Fibroblast of the conjunctiva (primary cell): ENCODE data around the gene SPRED2.
A peak's percentile ranks its signal among the peaks of the same experiment; 100 is the strongest.

Experiments used
- DNase-seq: peaks from one replicate; pipeline ENCODE4 v3.0.0-alpha.2; 2010; ENCODE audit warnings: low read depth

The SPRED2 gene

DNA sequence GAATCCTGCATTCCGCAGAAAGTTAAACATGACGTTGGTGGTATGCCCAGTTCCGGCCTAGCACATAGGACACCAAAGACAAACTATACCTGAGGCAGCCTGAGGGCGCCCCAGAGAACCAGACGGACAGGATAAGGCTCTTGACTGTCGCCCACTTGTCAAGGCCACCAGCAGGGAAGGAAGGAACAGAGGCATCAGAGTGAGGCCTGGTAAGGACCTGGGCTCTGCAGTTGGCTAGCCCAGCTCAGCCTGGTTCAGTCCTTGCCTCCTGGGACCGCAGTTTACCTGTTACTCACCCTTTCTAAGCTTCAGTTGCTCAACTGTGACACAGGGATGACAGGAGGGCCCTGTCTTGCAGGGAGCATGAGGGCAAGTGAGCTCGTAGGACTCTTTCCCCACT is 122.7 kb downstream of the SPRED2 start:
- no peak for DNase-seq

DNA sequence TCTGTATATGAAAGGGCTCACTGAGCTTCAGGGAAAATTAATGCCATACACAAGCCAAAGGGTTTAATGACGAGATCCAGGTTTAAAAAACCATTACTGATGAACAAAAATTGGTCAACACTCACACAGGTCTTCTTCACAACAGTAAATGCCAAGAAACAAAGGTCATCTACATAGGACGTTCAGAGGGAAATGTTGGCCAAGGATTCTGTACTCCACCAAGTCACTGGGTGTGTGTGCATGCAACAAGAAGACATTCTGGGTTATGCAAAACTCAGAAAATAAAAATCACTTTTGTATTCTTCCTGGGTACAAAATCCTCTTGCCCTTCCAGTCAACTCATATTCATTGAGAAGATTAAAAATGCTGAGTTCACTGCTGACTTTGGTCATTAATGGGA is 126.5 kb downstream of the SPRED2 start:
- DNase-seq: no peak

DNA sequence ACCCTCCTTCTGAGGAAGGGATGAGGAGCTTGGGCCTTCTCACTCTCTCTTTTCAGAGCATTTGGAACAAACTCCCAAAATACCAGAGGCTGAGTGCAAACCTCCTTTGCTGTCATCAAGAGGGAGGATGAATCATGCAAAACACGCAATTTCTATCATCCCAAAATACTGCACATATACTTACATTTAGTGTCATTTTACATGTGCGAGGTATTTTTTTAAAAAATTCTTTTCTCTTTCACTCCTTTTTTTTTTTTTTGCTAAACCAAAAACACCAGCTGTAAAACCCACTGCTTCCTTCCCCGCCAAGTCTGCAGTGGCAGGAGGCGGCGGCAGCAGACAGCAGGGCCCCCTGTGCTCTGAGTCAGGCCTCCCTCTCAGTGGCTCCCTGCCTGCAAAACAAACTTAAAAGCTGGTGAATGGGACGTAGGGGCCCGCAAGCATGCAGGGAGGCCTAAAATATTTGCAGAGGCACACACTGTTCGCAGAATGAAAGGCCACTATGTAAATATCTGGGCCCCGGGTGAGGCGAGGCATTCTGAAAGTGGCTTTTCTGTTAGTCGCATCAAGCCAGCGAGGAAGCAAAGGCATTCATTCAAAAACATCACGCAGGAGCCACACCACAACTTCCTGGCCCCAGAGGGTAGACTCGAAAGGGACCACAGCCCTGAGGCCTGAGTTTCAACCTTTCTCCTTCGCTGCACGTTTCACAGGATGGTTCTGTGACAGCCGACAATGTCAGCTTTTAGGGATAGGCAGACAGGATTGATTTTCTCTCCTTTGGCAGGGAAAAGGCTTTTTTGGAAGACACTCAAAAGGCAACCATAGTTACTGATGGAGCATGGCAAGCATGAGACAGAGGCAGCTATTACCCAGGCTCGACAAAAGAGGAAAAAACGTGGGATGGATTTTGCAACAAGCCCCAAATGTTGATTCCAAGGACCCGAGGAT is 131.4 kb downstream of the SPRED2 start:
- no peak for DNase-seq

DNA sequence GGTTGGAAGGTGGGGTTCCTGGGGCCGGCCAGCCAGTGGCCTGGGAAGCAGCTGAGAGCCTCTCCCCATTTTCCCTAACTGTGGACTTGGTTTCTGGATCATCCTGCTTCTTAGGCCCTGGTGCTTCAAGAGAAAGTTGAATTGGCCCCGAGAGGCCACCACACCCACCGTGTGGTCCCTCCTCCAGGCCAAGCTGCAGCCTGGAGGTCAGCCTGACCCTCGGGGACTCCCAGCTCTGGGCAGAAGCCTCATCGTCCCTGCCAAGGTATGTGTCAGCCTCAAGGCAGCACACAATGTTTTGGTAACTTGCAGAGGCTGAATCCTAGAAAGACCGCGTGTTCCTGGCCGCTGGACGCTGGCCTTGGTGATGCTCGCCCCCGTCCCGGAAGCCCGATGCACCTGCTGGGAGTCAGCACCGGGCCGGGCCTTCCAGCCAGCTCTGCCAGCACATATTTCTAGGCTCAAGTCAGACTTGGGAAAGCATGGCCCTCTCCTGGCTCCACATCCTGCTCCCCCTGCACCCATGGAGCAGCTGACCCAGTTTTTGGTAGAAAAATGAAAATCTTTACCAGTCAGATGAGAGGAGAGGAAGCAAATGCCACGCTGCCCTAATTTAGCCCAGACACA is 132.2 kb downstream of the SPRED2 start:
- DNase-seq: peak; percentile 88

DNA sequence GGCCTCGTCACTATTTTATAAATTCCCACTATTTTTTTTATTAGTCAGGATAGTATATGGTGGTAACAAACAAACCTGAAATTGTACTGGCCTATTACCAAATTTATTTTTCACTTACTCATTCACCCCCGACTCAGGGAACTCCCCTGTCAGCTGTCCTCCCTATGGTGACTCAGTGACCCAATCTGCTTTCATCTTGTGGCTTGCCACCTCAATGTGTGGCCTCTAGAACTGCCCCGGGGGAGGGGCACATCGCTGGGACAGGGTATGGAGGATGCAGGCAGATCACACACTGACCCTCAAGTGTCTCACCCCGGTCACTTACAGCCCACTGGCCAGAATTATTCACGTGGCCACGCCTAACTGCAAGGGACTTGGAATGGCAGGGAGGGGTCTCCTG is 133.2 kb downstream of the SPRED2 start:
- DNase-seq: no peak

DNA sequence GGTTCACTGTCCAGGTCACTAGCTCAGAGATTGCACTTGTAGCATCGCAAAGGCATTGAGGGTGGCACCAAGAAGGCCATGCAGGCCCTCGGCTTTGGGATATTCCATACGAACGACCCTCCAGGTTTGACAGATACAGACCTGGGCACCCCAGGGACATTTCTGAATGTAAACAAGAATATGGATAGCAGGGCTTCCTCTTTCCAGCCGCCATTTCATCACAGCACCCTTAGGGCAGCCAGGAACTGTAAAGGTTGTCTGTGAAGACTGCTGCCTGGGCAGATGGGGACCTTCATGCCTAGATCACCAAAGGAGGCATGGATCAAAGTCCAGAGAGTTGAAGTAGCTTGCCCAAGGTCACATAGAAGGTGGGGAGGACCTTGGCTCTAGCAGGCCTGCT is 134.3 kb downstream of the SPRED2 start:
- no peak for DNase-seq

DNA sequence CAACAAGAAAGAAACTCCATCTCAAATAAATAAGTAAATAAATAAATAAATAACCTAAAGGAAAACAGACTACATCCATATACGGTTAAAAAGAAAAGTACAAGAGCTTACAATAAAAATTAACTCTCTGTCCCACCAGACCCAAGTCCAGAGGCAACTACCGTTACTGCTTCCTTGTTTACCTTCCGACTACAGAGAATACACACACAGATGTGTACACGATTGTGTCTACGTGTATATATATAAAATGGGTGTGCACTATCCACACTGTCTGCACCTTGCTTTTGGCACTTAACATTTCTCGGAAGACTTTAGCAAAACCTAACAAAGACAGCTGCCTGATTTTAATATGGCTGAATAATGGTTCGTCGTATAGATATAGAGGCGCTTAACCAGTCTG is 134.9 kb downstream of the SPRED2 start:
- no peak for DNase-seq

DNA sequence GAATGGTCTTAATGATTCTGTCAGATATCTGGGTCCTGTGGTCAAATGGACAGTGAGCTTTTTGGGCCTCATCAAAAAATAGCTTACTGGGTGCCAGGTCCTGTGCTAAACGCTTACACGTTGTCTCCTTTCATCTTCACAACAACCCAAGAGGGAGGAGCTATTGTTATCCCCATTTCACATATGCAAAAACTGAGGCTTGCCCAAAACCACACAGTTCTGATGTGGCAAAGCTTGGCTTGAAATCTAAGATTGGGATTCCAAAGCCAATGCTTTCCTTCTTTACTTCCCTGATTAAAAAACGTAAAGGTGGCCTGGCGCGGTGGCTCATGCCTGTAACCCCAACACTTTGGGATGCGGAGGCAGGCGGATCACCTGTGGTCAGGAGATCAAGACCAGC is 135.4 kb downstream of the SPRED2 start:
- DNase-seq: no peak

DNA sequence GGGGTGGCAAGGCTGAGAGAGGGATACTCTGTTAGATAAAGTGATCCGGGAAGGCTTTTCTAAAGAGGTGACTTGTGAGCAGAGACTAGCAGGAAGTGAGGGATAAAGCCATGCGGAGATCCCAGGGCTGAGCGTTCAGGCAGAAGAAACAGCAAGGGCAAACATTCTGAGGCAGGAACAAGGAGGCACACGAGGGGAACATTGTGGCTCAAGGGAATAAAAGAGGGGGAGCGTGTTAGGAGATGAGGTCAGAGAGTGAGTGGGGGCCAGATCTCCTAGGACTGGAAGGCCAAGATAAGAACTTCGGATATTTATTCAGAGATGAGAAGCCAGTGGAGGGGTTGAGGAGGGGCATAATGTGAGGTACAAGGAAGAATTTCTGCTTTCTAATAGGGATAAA is 137.7 kb downstream of the SPRED2 start:
- DNase-seq: no peak

DNA sequence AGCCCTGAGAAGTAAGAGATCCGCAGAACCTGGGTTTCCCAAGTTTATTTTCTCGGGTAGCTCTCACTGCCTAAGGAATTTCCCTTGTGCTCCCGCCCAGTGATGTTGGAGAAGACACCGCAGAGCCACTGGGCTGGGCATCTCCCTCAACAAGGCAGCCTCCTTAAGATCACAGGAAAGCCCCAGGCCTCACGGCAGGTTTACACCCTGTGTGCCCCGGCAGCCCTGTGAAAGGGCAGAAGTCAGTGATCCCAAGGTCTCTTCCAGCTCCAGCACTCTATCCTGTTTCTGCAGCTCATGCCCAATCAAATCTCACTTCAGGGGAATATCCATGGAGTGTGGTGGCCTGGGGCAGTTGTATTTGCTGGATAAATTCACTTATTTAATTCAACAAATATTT is 138.3 kb downstream of the SPRED2 start:
- DNase-seq: no peak

DNA sequence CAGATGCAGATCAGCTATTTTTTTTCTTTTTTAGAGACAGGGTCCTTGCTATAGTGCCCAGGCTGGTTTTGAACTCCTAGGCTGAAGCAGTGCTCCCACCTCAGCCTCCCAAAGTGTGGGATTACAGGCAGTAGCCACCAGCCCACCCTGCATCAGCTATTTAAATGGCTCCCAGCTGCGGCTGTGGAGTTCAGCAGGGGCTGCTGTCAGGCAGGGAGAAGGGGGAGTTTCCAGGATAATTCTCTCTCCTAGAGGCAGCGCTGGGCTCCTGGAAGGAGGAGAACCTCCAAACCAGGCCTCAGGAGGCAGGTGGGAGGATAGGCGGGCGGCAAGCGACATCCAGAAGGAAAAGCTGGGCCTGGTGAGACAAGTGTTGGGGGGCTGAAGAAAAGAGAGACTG is 139.0 kb downstream of the SPRED2 start:
- no peak for DNase-seq

DNA sequence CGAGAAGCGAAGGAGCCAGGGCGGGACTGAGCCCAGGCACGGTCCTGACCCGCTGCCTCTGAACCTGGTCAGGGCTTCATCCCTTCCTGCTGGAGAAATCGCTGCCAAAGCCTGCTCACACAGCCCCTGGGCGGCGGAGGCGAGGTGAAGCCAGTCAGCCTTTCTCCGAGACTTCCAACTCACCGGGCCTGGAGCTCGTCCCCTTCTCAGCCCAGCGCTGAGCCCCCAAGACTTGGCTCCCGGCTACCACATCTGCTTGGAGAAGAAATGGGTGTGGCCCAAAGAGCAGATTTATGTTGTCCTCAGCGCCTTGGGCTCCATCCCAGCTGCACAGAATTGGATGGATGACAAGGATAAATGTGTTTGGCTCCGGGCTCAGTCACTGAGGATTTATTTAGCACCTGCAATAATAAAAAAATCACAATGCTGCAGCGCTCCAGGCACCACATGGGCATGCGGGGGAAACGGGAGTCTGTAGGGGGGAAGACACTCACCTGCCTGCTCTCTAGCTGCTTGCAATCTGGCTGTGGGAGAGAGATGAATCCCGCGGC is 139.9 kb downstream of the SPRED2 start:
- no peak for DNase-seq

DNA sequence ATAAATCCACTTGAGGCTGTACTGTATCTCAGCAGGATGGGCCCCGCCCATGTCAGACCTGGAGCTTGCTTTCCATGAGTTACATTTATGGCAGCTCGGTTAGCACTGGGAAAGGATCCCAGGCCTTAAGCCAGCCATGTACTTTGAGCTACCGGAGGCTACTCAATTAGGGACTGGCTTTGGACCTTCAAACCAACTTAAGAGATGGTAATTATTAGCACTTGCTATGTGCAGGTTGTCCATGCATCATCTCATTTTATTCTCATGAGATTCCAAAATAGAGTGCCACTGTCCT is 140.3 kb downstream of the SPRED2 start:
- no peak for DNase-seq

DNA sequence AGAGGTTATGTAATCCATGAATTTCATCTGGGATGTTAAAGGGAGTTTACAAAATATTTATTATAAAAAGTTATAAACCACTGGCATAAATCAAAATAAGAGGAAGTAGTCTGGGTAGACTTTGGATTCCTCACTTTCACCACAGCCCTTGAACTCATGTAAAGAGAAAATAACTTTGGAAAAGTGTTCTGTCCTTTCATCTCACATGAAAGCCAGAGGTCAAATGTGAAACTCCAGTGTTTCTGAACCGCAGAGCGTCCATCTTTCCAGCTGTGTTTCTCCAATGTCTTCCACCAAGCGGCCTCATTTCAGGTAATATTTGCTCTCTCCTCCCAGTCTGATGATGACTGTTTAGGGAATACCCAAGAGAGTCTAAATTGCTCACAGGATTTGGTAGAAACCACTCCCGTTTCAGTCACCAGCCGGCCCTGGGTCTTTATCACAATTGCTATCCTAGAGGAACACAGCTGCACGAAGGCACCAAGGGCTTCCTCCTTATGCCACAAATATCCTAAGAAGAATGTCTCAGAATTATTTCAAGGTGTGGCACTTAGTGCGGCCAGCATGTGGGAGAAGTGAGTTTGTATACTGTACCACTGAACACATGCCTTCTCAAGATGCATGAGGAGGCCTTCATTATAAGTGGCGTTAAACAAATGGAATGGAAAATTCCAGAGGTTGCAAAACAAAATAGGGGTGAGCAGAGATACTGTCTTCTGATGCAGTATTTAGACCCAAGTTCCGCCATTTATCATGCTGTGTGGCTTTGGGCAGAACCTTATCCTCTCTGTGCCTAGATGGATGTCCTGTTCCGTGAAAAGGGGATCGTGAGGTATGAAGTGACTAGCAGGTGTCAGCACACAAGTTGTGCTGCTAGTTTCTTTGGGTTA is 140.9 kb downstream of the SPRED2 start:
- no peak for DNase-seq

DNA sequence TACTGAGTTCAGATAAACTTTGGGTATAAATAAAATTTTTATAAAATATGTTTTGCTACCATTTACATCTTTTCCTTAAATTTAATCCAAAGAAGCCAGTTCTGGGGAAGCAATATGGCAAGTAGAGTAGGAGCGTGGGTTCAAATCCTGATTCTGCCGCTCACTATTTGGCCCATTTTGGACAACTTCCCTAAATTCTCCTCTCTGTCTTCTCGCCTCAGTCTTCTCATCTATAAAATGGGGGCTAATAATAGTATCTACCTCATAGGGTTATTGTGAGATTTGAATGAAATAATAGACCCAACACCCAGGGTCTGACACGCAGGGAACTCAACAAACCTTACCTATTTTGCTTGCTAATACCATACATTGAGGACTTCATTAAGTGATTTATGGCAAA is 145.0 kb downstream of the SPRED2 start:
- DNase-seq: no peak

DNA sequence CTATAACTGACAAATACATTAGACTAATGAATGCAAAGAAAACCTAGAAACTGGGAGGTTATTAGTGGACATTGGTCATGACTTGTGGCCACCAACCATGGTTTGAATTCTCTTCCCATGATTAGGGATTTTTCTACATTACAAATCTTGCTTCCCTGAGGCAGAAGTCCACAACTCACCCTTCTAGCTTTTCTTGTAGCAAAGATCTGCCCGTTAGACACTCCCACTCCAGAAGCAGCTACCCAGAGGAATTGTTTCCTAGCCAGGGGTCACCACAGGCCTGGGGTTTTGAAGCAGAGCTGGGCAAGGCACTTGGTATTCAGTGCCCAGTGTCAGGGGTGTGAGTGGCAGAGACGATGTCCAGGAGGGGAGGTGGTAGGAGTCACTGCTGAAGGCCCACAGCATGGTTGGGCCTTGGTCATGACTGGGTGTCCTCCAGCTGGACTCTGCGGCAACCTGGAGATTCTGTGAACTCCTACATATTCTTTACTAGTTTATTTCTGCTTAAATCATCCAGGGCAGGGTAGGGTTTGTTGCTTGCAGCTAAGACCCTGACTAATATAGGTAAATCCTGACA is 149.8 kb downstream of the SPRED2 start:
- no peak for DNase-seq

DNA sequence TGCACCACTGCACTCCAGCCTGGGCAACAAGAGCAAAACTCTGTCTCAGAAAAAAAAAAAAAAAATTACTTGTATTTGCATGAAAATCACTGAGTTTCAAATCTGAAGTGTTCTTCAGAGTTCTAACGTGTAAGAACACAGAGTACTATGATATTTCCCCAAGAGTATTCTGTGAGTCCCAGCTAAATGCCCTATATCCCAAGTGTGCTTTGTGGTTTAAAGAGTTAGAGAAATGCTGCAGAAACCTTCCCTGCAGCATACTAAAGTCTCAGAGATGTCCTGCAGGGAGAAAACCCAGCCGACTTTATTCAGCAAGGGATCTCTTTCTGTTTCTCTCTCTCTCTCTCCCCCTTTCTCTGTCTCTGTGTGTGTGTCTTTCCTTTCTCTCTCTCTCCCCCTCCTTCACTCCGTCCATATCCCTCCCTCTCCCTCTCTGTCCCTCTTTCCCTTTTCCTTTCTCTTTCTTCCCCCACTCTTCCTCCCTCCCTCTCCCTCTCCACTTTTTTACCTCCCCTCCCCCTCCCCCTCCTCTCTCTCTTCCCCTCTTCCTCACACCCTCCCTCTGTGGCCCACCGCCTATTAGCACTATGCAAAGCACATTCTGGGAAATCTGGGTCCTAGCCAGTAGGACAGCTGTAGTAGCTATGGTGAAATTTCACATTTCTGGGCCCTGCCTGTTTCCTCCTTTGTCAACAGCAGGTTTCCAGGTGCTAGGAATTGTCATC is 150.6 kb downstream of the SPRED2 start:
- DNase-seq: no peak

DNA sequence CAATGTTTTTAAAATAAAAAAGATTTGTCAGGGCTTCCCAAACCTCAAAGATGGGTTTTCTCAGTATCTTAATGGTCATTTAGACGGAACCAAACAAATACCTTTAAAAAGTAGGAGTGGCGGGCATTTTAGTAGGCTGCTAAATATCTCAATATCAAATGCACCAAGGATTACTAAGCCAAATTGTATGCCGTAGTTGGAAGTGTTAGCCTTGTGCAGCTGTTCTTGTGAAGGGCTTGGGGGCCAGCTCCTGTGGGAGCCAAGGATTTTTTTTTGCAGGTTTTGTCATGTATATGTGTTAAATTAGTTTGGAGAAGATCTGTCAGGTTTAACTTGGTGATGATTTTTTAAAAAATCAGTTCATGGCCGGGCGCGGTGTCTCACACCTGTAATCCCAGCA is 152.6 kb downstream of the SPRED2 start:
- DNase-seq: no peak

DNA sequence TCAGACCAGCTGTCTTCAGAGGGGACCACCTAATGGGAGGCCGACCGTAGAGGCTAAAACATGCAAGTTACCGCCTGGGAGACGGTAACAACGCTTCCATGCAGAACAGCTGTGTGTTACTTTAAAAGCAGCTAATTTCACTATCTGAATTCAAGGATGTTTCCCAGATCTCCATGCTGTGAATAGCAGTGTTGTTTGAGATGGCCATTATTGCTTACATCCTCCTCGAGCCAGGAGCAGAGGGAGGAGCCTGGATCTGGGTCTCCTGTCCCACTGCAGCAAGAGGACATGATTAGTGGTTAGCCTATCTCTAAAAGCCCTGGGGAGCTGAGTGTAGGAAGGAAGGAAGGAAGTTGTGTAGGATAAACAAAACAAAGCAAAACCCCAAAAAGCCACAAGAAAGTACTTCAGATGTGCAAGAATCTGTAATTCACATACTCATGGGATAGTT is 153.8 kb downstream of the SPRED2 start:
- no peak for DNase-seq

DNA sequence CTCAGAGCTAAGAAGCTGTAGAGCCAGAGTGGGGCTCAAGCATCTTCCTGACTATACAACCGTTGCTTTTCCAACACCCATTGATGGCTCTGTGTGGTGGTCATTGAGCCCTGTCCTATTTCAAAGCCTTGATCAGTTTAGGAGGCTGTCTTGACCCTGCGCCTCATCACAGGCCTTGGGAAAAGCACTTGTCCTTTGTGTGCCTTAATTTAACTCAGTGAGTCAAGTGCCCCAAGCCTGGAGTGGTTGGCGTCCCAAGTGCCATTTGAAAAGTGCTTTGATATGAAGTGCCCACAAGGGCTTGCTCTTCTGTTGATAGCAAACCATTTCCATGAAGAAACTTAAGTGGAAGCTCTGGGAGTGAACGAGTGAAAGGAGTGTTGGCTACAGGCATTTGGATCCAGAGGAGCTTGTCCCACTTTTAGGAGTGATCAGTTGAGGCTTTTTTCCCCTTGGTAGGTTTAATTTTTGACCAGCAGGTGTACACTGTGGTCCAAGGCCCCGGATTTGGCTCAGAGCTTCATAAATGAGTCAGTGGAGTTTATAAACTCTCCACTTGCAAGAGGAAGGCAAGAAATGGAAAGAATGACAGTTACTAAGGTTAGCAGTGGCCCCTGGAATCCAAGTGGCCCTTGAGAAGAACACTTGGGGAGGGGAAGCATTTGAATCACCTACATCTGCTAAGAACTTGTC is 154.5 kb downstream of the SPRED2 start:
- DNase-seq: no peak

DNA sequence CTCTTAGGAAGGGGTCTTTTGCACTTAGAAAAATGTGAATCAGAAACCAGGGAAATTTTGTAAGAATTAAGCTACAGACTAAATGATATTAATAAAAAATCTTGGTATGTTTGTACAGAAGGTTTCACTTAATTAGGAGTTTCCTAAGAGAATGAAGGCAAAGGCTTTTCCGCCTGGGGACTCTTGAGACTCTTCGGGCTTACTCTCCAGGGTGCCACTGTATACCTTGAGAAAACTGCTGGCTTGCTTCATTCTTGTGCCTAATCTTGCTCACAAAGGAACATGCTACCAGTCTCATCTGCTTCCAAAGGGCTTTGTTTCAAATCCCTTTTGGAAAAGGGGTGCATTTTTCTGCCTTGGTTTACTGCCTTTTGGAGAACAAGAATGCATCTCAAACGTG is 155.3 kb downstream of the SPRED2 start:
- DNase-seq: no peak
